GM23248 (cell line): Measurements from ENCODE around the gene SRC. TPM values are rescaled to one million over a fixed set of nuclear protein-coding genes. Genes with fewer than 3 reads are reported as not detected.

Experiments used
- DNase-seq: peaks from one replicate; pipeline ENCODE4 v3.0.0-alpha.2; 2015
- H2AFZ ChIP-seq: fragments of 200-600 bp; sonication (generic); 2 replicates; pipeline ENCODE4 v1.6.1; 2016; ENCODE audit warnings: antibody characterized with exemption
- H3F3A ChIP-seq: fragments of 200-600 bp; sonication (generic); 2 replicates; pipeline ENCODE4 v1.6.1; 2016; ENCODE audit warnings: mild to moderate bottlenecking, antibody characterized with exemption, mixed run types; ENCODE audit not compliant: insufficient read depth
- H3K27ac ChIP-seq: fragments of 200-600 bp; sonication (generic); 2 replicates; pipeline ENCODE4 v1.5.1; 2016; ENCODE audit warnings: mild to moderate bottlenecking
- H3K27me3 ChIP-seq: fragments of 200-600 bp; sonication (generic); replicated peaks from 2 replicates; pipeline ENCODE4 v1.6.1; 2016; ENCODE audit warnings: mild to moderate bottlenecking; ENCODE audit not compliant: insufficient read depth
- H3K36me3 ChIP-seq: fragments of 200-600 bp; sonication (generic); 2 replicates; pipeline ENCODE4 v1.6.1; 2016; ENCODE audit warnings: low read depth, mild to moderate bottlenecking
- H3K4me1 ChIP-seq: fragments of 200-600 bp; sonication (generic); 2 replicates; pipeline ENCODE4 v1.6.1; 2016; ENCODE audit warnings: mild to moderate bottlenecking; ENCODE audit not compliant: insufficient read depth
- H3K4me2 ChIP-seq: fragments of 200-600 bp; sonication (generic); one replicate; pipeline ENCODE4 v1.6.1; 2016; ENCODE audit warnings: mild to moderate bottlenecking; ENCODE audit not compliant: unreplicated experiment
- H3K4me3 ChIP-seq: fragments of 200-600 bp; sonication (generic); 2 replicates; pipeline ENCODE4 v1.5.1; 2016; ENCODE audit warnings: mild to moderate bottlenecking
- H3K79me2 ChIP-seq: fragments of 200-600 bp; sonication (generic); 2 replicates; pipeline ENCODE4 v1.6.1; 2016; ENCODE audit warnings: mild to moderate bottlenecking; ENCODE audit not compliant: insufficient read depth
- H3K9ac ChIP-seq: fragments of 200-600 bp; sonication (generic); 2 replicates; pipeline ENCODE4 v1.6.1; 2016; ENCODE audit warnings: mild to moderate bottlenecking
- H3K9me2 ChIP-seq: fragments of 200-600 bp; sonication (generic); 2 replicates; pipeline ENCODE4 v1.6.1; 2016; ENCODE audit warnings: mixed run types, mild to moderate bottlenecking, moderate library complexity; ENCODE audit not compliant: insufficient read depth
- H3K9me3 ChIP-seq: fragments of 200-600 bp; sonication (generic); one replicate; pipeline ENCODE4 v1.6.1; 2017; ENCODE audit warnings: low read depth
- H4K20me1 ChIP-seq: fragments of 200-600 bp; sonication (generic); 2 replicates; pipeline ENCODE4 v1.6.0; 2016; ENCODE audit not compliant: insufficient read depth
- EZH2 ChIP-seq: fragments of 200-600 bp; sonication (generic); IDR thresholded peaks from 2 replicates; pipeline ENCODE4 v1.6.1; 2018; ENCODE audit warnings: antibody characterized with exemption, mild to moderate bottlenecking; ENCODE audit not compliant: insufficient read depth, poor library complexity, severe bottlenecking
- EZH2phosphoT487 ChIP-seq: fragments of 200-600 bp; sonication (generic); IDR thresholded peaks from 2 replicates; pipeline ENCODE4 v1.6.1; 2018; ENCODE audit warnings: antibody characterized with exemption, moderate library complexity, mild to moderate bottlenecking, low read depth; ENCODE audit not compliant: insufficient read depth
- WGBS, 2 experiments: methylation state at CpG; one replicate each; pipeline ENCODE4 v1.1.6; 2015 to 2017; ENCODE audit warnings: low lambda C conversion rate in 2 of 2, low coverage in 1 of 2; ENCODE audit errors: missing lambda C conversion rate in 2 of 2; 5-methylcytosine and 5-hydroxymethylcytosine counted together
- in situ Hi-C: fragments of 300-500 bp; cut with MboI; formaldehyde crosslinking; loops from 2 replicates; pipeline ENCODE4 v1.15.0; 2020
- polyA plus RNA-seq: library from polyadenylated mRNA; unstranded; fragments of >200 nt; fragmentation: Nextera tagmentation; extraction: Ambion mirVana; gene quantifications from 2 replicates; pipeline ENCODE4 v1.2.1, GENCODE V29; 2016
- total RNA-seq: library from RNA; depleted of rRNA; stranded (reverse); fragments of >200 nt; shearing (Covaris generic); gene quantifications from 2 replicates; pipeline ENCODE4 v1.2.3, GENCODE V29; 2014

SRC gene
- total and polyA plus RNA-seq, 2 experiments from 2014 or later, result 17.0 to 28.6 TPM

GRCh38 chr20:37372441-37372840 lies 26.5 kb downstream of the SRC start:
- DNase-seq, result no peak
- no peak overlapping the region for H3K4me2 ChIP-seq
- peaks cover 93% of the 10 kb centered on the region for H3K79me2 ChIP-seq
- H3K9me2 ChIP-seq, result no peaks in the 10 kb centered on the region
- H3K9me3 ChIP-seq, result no peaks in the 10 kb centered on the region
- WGBS, 2 experiments, result 94 to 96% methylated on average over 3 of the region's 3 CpGs
- H2AFZ ChIP-seq, result no peak overlapping the region
- H3K27me3 ChIP-seq, result no peaks in the 10 kb centered on the region
- H3K4me3 ChIP-seq, result no peak overlapping the region
- peaks cover 23% of the 10 kb centered on the region; the same call in 1 of the 2 replicates for H3F3A ChIP-seq
- no peaks in the 10 kb centered on the region for H3K4me1 ChIP-seq
- no peak overlapping the region for H3K9ac ChIP-seq
- no peaks in the 10 kb centered on the region; the same call in 1 of the 2 replicates for H4K20me1 ChIP-seq
- no peak overlapping the region for H3K27ac ChIP-seq
- 0 out of 2 replicates have a peak, but pooled peaks cover 6% of the 10 kb centered on the region for H3K36me3 ChIP-seq
- no peak for TF ChIP-seq EZH2phosphoT487
- TF ChIP-seq EZH2, result no peak
- in situ Hi-C loops, result no loop called here

GRCh38 chr20:37373020-37373598 lies 27.2 kb downstream of the SRC start:
- no peak overlapping the region for H2AFZ ChIP-seq
- H3K4me2 ChIP-seq, result no peak overlapping the region
- no peaks in the 10 kb centered on the region for H3K9me2 ChIP-seq
- H3K27me3 ChIP-seq, result no peaks in the 10 kb centered on the region
- H3K9me3 ChIP-seq, result no peaks in the 10 kb centered on the region
- H3K9ac ChIP-seq, result no peak overlapping the region
- H3K27ac ChIP-seq, result no peak overlapping the region
- no peaks in the 10 kb centered on the region; the same call in 1 of the 2 replicates for H4K20me1 ChIP-seq
- peaks cover 16% of the 10 kb centered on the region; the same call in 1 of the 2 replicates for H3F3A ChIP-seq
- H3K36me3 ChIP-seq, result 0 out of 2 replicates have a peak, but pooled peaks cover 1% of the 10 kb centered on the region
- no peak for TF ChIP-seq EZH2phosphoT487
- no peak for TF ChIP-seq EZH2
- peaks cover 92% of the 10 kb centered on the region for H3K79me2 ChIP-seq
- H3K4me3 ChIP-seq, result no peak overlapping the region
- WGBS, 2 experiments, result 89 to 90% methylated on average over 10 of the region's 10 CpGs
- H3K4me1 ChIP-seq, result no peaks in the 10 kb centered on the region
- DNase-seq, result no peak
- in situ Hi-C loops, result no loop called here

GRCh38 chr20:37375227-37375626 lies 29.3 kb downstream of the SRC start:
- WGBS, 2 experiments, result 95 to 98% methylated on average over 4 of the region's 4 CpGs
- H2AFZ ChIP-seq, result no peak overlapping the region
- H3K9me2 ChIP-seq, result no peaks in the 10 kb centered on the region
- no peaks in the 10 kb centered on the region for H3K36me3 ChIP-seq
- no peaks in the 10 kb centered on the region for H3K9me3 ChIP-seq
- peaks cover 19% of the 10 kb centered on the region; the same call in 1 of the 2 replicates for H3F3A ChIP-seq
- TF ChIP-seq EZH2 (no peak), EZH2phosphoT487 (no peak)
- peaks cover 90% of the 10 kb centered on the region for H3K79me2 ChIP-seq
- peaks cover 6% of the 10 kb centered on the region; the same call in 1 of the 2 replicates for H3K4me1 ChIP-seq
- no peak overlapping the region for H3K4me3 ChIP-seq
- no peaks in the 10 kb centered on the region for H3K27me3 ChIP-seq
- no peak for DNase-seq
- no peak overlapping the region for H3K9ac ChIP-seq
- in situ Hi-C loops, result no loop called here
- H3K4me2 ChIP-seq, result no peak overlapping the region
- no peak overlapping the region for H3K27ac ChIP-seq
- no peaks in the 10 kb centered on the region; the same call in 1 of the 2 replicates for H4K20me1 ChIP-seq

GRCh38 chr20:37376324-37376723 lies 30.4 kb downstream of the SRC start:
- Histone ChIP-seq H3K27ac (no peak overlapping the region), H3K36me3 (no peaks in the 10 kb centered on the region), H3K9me3 (no peaks in the 10 kb centered on the region), H2AFZ (no peak overlapping the region), H3K9me2 (no peaks in the 10 kb centered on the region), H3K4me1 (peaks cover 6% of the 10 kb centered on the region; the same call in 1 of the 2 replicates), H3K4me2 (no peak overlapping the region), H3K79me2 (peaks cover 90% of the 10 kb centered on the region), H4K20me1 (no peaks in the 10 kb centered on the region; the same call in 1 of the 2 replicates), H3F3A (peaks cover 29% of the 10 kb centered on the region; the same call in 1 of the 2 replicates), H3K4me3 (no peak overlapping the region), H3K9ac (no peak overlapping the region), H3K27me3 (no peaks in the 10 kb centered on the region)
- TF ChIP-seq EZH2, result no peak
- TF ChIP-seq EZH2phosphoT487, result no peak
- in situ Hi-C loops, result no loop called here
- WGBS, 2 experiments, result 84 to 86% methylated on average over 4 of the region's 4 CpGs
- DNase-seq, result no peak
